Amniotic stem cell (primary cell): ENCODE measurements around the gene RIMS3.

ENCODE experiments used
- DNase-seq: peaks from one replicate; lab custom pipeline; 2025; lab: John Stamatoyannopoulos, UW

Gene RIMS3

GRCh38 chr1:40653851-40654537, 11.5 kb downstream of the RIMS3 start:
- no peak for DNase-seq

GRCh38 chr1:40652979-40653378, 12.5 kb downstream of the RIMS3 start:
- no peak for DNase-seq

DNA sequence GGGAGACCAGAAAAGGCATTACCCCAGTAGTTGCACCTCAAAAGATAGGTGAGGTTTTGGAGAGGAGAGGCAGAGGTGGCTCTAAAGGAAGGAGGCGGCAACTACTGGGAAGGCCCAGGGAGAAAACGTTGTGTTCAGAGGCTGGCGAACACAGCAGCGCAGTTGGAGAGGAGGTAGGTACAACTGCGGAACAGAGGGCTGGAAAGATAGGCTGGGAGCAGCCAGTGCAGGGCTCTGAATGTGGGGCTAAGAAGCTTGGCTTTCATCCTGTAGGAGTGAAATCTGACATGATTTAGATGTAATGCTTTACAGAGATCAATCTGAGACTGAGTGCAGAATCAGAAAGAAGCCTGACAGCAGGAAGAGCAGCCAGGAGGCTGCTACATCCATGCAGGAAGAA, 13.0 kb downstream of the RIMS3 start:
- no peak for DNase-seq

GRCh38 chr1:40651138-40651857, 14.2 kb downstream of the RIMS3 start:
- DNase-seq = no peak

DNA sequence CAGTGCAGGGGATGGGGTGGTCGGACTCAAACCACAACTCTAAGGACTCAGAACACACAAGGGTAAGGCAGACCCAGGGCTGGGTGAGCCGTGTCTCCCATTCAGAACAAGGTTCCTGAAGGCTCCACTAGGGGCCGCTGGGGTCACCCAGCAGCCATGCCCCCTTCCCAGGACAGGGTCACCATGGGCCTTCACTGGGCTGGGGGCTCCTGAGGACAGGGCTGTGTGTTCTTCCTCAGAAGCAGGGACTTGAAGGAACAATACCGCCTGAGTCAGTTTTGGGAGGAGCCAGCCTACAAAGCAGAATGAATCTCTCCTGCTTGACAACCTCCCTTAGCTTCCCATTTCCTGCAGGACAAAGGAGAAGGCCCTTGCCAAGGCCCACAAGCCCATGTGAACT, 15.4 kb downstream of the RIMS3 start:
- DNase-seq = no peak

DNA sequence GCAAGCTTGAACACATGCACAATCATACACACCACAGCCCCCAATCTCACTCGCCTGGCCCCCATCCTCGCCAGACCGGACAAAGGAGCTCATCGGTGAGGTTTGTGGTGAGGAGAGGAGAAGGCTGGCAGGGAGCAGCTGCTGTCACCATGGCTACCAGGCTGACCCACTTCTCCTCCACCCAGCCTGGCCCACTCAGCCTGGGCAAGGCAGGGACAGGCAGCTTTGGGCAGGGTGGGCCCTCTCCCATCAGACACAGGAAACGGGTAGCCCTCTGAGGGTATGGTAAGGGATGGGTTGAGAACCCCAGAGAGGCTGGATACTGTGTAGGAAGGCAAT, 15.9 kb downstream of the RIMS3 start:
- DNase-seq = no peak

GRCh38 chr1:40648928-40649591, 16.4 kb downstream of the RIMS3 start:
- DNase-seq = no peak

GRCh38 chr1:40648200-40648599, 17.3 kb downstream of the RIMS3 start:
- no peak for DNase-seq

GRCh38 chr1:40646315-40646714, 19.2 kb downstream of the RIMS3 start:
- DNase-seq = no peak

DNA sequence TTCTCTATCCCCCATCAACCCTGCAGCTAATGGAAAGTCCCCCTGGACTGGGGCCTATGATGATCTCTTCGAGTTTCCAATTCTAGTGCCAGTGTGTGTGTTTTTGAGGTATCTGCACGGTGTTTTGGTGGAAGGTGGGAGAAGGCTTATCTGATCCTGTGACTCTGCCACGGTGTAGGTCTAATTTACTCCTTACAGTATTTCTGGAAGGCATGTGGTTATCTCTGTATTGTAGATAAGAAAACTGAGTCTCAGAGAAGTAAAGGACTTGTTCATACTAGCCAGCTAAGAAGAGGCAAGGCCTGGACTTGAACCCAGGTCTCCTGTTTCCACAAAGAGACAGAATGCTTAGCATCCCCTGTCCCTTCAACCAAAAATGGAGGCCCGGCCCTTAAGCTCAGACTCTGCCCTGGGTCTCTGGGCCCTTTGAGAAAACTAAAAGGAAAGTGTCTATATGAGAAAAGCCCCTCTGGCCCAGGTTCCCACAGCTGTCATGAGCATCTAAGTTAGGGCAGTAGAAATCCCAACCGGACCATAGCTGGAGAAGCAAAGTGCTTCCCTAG, 20.3 kb downstream of the RIMS3 start:
- no peak for DNase-seq

DNA sequence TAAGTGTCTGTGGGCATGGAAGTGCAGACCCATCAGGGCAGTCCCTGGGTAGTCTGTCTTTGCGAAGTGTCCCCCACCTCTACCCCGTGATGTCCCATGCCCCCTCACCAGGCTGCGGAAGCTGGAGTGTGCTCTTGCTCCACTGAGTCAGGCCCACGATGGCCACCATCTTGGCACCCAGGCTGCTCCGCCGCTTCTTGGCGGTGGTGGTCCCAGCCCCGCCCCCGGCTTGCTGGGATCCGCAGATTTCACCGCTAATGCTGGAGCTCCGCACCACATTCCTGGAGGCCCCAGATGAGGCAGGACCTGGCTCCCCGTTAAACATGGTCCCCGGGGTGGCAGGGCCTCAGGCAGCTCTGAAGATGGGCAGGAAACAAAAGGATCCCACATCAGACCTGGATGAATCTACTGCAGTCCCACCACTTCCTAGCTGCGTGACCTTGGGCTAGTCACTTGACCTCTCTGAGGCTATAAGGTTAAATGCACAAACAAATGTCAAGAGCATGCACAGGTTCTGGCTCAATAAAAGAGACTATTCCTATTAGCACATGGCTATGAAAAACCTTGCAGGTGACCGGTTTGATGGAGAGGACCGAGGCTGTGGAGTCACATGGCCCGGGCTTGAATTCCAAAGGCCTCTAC, 23.8 kb downstream of the RIMS3 start:
- no peak for DNase-seq

GRCh38 chr1:40640314-40641076, 25.0 kb downstream of the RIMS3 start:
- no peak for DNase-seq

- no peak for DNase-seq
Observed at GRCh38 chr1:40638097-40639036, 27.1 kb downstream of the RIMS3 start.

DNA sequence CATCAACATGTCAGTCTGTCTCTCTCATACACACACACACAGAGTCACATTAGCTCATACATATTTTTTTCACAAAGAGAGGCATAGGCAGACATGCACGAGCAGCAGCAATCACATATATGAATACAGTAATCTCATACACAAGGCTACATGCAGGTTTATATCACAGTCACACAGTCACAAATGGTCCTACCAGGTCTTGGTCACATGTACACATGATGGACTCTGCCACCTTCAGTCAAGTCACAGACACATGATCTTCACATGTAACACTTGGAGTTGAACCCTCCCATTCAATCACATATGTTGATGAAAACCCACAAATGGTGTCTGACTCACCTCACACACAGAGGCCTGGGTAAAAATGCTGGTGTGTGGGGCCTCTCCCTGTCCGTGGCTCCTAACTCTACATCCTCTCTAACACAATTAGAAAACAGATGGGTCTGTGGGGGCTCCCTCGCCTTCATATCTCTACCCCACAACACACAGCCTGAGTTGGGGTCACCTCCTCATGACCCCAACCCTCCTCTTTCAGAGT, 27.9 kb downstream of the RIMS3 start:
- DNase-seq = no peak

DNA sequence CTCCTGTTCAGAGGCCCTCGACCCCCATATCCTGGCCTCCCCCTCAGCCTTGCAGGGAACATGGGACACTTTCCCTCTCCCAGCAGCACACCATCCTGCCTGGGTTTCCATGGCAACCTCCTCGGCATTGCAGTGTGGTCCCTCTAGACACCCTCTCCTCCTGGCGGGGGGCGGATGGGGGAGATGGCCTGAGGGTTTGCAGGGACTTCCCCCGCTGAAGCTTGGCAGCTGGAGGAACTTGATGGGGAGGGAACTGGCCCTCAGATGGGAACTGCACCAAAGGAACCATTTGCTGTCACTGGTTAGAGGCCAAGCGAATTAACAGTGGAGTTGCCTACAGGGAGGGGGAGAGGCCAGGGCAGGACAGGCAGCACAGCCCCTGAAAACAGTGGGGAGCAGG, 28.7 kb downstream of the RIMS3 start:
- DNase-seq = no peak

GRCh38 chr1:40635763-40636500, 29.6 kb downstream of the RIMS3 start:
- no peak for DNase-seq

DNA sequence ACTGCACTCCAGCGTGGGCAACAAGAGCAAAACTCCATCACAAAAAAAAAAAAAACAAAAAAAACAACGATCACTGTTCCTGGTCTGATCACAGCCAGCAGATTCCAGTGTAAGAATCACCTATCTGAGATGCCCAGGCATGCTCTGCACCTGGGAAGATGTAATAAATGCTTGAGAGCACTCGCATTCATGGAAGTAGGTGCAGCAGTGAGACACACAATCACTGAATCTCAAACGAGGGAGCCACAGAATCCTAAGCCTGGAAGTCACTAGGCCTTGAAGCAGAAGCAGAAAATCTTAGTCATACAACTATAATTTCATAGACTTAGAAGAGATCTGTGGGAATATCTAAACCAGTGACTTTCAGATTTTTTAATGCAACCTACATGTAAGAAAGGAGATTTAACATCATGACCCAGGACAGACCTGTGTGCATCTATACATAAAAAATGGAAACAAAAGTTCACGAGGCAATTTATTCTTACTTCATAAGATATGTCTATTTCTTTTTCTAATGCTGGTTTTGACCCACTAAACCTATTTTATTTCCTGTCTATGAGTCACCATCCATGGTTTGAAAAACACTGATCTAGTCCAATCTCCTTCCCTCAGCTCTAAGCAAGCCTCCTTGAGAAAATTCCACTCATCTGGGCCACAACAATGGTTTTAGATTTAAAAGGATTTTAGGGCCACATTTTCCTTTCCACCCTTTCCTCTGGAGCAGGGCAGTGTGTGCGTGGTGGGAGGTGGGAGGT, 30.4 kb downstream of the RIMS3 start:
- no peak for DNase-seq

DNA sequence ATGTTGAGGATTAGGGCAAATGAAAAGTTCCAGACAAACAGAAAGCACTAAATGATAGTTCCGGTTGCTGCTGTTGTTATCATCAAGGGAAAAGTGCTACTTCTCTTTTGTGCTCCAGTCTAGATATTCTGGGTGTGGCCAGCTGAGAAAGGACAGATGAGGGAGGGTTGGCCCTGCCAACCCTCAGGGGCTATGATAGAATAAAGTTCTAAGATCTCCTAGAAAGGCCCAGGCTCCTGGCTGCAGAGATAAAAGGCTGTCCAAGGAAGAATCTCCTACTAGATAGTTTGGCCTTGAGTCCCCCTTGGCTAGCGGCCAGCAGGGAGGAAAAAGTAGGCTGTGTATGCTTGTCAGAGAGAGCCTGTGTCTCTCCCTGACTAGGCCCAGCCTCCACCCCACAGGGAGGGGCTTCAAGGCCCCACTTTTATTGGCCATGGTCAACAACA, 31.5 kb downstream of the RIMS3 start:
- no peak for DNase-seq

DNA sequence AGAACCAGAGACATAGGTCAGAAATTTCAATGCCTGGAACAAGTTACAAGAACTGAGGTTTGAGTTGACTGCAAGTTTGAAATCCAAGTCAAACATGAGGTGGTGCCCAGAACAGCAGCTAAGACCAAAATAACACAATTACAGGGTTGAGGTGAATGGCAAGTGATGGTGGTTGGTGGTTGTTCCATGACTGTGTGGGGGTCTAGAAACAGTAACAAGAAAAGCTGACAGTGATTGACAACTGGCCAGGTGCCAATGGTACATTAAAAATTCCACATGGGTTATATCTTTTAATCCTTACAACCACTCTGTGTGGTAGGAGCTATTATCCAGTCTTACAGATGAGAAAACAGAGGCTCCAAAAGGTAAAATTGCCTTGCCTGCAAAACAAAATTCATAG, 32.0 kb downstream of the RIMS3 start:
- DNase-seq = no peak
